ENCODE data around the gene TP53INP2.
"Not testable (repeated sequence)": the region's sequence is repeated elsewhere in the genome, so short reads cannot be mapped to it uniquely, and the experiment has no call there.

TP53INP2 gene

DNA sequence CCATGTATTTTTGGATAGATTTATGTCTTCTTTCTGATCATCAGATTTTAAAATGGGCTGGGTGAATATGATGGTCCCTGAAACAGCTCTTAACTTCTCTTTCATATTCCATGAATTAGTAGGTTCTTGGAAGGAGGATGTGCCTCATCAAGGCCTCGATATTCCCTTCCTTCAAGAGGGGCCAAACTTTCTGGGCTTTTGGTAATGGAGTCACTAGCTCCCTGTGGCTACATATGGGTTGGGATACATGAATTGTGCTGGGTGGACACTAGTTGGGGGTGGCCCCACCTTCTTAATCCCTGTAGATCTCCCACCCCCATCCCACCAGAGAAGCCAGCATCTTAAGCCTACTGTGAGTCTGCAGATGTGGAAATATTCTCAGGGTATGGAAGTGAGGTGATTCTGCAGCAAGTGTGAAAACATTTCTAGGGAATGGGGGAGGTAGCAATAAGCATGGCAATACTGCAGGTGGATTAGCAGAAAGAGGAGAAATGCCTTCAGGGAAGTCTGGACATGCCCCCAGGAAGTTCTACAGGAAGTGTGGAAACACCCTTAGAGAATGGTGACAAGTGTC, 2.2 kb downstream of the TP53INP2 start:
- DNase-seq: no peak

DNA sequence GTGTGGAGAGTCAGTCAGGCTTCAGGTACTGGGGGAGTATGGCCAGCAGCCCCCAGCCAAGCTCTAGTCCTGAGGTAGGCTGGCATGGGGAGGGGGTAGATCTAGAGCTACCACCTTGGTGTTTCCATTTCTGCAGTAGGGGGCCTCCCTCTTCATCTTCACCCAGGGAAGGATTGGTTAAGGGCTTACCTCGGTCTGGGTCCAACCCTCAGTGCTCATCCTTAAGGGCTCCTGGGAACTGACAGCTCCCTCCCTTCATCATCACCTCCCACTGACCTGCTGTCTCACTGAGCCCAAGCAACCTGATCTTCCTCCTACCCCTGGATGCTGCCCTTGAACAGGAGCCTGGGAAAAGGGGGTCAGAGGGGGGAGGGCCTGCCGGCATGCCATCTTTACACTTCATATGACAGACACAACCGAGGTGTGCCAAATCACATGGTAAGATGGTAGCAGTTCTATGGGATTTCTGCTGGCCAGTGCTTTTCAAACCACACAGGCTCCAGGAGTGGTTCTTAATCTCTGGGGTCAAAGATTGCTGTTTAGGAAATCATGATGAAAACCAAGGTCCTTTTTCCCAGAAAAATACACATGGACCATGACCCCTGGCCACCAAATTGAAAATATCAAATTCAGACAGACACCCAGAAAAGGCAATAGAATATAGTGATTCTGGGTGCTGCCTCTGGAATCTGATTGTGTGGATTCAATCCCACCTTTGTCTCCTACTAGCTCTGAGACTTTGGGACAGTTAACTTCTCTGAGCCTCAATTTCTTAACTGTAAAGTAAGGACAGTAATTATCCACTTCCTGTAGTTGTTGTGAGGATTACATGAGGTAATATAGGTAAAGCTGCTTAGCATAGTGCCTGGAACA, 3.0 kb downstream of the TP53INP2 start:
- DNase-seq: no peak

DNA sequence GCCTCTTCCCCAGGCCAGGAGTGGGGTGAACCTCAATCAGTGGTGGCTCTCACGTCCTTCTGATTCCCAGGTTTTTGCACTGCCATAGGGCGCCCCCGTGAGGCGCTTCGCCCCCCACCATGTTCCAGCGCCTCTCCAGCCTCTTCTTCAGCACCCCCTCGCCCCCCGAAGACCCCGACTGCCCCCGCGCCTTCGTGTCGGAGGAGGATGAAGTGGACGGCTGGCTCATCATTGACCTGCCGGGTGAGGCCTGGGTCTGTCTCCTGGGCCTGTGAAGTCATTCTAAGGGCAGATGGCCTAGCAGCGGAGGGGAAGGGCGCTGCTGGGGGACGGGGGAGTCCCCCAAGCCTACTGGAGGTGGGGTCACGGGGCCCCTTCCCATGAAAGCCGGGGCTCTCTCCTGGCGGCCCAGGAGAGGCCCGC, 4.5 kb downstream of the TP53INP2 start:
- peak; percentile 42 for DNase-seq

DNA sequence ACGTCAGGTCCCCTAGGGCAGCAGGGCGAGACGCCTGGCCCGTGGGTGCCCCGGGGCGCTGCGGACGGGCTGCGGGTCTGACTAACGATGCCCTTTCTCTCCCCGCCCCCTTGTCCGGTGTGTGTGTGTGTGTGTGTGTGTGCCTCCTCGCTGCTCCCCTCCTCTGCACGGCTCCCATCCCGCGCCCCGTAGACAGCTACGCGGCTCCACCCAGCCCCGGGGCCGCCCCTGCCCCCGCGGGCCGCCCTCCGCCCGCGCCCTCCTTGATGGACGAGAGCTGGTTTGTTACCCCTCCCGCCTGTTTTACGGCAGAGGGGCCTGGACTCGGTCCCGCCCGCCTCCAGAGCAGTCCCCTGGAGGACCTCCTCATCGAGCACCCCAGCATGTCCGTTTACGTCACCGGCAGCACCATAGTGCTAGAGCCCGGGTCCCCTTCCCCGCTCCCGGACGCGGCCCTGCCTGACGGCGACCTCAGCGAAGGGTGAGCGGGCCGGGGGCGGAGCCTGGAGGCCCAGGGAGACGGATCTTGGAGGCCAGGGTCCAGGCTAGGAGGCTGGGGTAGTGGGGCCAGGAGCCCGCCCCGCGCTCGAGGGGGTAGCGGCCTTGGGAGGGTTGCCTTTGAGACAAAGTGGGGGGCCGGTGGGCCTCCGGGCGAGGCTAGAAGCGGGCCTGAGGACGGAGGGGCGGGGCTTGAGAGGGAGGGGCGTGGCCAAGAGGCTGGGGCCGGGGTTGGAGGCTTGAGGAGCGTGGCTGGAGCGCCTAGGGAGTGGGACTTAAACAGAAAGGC, 5.1 kb downstream of the TP53INP2 start:
- peak; percentile 85 for DNase-seq

DNA sequence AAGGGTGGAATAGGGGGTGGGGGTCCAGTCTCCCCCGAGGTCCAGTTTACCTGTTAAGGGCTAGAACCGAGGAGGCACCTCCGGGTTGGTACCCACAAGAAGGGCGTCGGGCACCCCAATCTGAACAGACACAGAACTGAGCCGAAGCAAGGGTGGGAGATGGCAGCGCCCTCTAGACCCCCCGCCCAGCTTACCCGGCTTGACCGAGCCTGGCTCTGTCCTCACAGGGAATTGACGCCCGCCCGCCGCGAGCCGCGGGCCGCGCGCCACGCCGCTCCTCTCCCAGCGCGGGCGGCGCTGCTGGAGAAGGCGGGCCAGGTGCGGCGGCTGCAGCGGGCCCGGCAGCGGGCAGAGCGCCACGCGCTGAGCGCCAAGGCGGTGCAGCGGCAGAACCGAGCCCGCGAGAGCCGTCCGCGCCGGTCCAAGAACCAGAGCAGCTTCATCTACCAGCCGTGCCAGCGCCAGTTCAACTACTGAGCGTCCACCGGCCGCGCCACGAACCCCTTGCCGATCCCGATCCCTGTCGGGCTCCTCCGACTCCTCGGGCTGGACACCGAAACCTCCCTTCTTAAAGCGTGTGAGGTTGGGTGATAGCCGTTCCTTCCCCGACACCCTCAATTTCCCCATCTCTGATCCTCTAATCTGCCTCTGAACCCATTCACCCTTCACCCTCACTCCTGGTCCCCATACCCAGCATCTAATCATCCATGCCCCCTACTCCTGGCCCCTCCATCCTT, 5.9 kb downstream of the TP53INP2 start:
- DNase-seq: no peak

DNA sequence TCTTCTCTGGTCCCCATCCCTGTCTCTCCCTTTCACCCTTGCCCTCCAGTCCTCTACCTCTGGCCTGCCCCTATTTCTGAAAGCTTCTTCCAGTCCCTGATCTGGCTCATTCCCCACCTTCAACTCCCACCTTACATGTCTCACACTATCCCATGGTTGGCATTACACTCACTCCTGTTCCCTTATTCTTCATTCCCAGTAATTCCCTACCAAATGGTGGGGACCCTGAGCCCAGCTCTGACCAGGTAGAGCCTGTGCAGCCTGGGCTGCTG, 6.4 kb downstream of the TP53INP2 start:
- no peak for DNase-seq

DNA sequence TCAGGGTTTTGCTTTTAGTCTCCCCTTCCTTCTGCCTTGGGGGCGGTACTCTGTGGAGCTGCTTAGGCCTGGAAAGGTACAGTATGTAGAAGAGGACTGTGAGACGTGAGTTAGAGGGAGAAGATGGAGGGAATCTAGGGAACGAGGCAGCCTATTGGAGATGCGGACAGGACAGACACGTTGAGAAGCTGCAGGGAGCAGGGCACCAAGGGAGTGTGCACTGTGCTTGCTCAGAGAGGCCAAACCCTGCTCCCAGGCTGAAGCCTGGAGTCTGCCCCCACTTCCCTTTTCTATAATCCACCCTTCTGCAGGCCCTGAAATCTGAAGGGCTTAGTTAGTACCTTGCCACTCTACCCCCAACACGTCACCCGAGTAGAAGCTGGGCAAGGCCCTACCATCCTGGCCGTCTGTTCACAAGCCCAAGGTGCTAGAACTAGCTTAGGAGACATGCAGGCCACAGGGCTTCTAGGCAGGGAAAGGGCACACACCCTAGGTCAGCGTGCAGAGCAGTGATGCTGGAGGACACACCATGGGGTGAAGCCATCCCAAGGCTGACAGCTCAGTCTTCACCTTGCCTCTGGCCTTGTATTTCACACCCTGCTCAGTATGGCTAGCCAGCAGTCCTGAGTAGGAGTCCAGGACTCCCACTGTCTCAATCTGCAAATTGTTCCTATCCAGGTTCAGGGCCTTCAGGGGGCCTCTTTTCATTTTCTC, 6.9 kb downstream of the TP53INP2 start:
- DNase-seq: no peak

DNA sequence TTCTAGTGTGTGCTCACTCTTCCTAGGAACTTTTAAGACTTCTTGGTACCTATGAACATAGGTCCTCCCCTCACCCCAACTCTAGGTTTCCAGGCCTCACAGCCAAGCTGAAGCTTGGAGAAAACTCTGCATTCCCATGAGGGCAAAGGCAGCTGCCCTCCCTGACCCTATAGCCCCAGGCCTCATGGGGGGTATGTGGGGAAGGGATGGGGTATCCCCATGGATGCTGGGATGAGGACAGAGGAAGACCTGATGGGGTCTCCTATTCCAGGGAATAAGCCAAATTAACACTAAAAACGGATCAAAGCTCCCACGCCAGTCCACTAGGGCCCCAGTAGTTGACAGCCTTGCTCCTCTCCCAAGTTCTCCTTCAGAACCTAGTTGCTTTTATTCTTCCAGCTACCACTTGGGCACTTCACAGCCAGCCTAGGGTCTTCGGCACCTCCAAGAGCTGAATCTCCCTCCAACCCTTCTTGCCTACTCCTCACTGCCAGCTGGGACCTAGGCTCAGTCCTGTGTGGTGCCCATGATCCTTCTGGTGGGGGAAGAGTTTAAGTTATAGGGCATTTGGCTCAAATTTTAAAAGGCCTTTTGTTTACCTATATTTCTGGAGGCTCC, 7.8 kb downstream of the TP53INP2 start:
- DNase-seq: no peak

DNA sequence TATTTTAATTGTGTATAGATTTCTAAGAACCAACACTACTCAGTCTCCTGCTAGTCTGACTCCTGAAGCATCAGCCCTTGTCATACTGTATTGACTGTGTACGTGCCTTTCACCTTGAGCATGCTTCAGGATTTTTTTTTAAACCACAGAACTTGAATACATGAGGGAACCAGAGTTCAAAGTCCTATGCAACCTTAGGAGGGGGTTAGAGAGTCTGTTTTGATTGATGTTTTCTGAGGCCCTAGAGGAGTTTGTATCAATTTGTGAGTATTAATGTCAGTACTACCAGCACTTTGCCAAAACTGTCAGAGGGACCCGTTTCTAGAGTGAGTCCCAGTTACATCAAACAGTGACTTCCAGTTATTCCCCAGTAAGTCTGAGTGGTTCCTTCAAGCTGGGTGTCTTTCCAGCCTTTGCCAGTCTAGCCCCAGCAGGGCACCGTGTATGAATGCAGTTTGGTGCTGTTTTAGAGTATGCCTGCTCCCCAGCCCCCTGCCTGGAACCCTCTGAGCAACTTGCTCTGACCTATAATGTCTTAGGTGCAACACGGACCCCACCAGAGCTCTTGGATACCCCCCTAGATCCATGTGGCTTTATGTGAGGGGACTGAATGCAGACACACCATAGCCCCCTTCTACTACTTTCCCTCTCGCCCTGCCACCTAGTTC, 8.5 kb downstream of the TP53INP2 start:
- no peak for DNase-seq

DNA sequence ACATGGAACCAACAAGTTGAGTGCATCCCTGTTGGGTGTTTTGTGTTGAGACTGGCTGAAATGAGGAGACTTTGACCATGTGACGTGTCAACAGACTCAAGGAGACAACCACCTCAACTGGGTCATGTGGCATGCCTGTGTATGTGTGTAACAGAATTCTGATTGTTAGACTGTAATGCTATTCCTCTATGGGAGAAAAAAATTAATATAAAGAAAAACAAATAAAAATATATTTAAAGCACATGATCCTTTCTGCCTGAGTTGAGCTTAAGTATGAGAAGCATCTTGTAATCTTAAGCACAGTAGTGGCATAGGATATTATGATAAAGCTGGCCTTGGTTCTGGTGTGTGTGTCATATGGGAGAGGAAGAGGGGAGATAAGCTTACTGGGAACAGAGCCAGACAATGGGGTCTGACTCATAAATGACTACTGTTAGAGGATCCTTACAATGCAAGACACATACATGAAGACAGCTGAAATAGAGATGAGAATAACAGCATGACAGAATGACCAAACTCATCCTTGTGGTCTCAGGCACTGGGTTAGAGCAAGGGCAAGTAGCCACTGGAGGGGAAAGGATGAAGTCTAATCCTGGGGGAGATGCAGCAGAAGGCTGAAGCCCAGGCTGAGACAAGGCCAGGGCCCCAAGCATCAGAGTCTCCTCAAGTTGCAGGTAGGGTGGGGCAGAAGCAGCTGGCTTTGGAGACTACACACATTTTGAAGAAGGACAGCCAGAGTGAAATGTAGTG, 9.2 kb downstream of the TP53INP2 start:
- peak; percentile 8 for DNase-seq

DNA sequence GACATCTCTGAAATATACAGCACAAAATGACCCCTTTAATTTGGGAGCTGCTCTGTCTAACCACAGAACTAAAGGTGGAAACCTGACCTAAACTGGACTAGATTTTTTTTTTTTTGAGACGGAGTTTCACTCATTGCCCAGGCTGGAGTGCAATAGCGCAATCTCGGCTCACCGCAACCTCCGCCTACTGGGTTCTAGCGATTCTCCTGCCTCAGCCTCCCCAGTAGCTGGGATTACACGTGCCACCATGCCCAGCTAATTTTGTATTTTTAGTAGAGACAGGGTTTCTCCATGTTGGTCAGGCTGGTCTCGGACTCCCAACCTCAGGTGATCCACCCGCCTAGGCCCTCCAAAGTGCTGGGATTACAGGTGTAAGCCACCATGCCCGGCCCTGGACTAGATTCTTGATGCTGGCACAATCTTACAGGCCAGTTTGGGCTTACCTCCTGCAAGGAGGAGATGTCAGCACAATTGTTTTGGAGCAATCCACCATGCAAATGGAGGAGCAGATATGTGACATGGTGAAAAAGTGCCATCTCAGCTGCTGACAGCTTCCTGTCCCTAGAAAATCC, 9.9 kb downstream of the TP53INP2 start:
- DNase-seq: not testable (repeated sequence)

DNA sequence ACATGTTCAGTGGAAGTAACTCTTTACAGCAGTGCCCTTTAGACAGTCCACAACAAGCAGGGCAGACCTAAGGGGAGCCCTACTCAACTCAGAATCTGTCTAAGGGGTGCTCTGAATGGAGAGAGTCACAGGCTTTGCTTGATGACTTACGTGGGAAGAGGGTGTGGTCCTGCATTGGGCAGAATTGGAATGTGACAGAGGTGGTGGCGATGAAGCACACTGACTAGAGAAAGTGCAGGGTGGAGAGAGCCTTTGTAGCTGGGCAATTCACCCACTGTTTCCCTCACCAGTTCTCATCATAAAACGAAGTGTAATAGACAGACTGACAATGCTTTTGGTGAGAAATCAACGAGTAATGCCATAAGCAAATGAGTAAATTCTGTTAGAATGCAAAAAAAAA, 11.2 kb downstream of the TP53INP2 start:
- no peak for DNase-seq

DNA sequence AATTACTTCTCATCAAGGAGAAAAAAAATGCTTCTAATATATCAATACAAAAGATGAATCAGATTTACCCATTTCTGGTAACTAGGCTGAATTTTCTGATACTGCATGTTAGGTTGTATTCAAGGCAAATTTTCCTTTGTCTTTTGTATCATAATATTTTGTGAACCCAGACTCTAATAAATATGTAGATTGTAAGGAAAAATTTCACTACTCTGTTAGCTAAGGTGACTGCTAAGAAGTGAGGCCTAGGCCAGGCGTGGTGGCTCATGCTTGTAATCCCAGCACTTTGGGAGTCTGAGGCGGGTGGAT, 12.7 kb downstream of the TP53INP2 start:
- DNase-seq: no peak

DNA sequence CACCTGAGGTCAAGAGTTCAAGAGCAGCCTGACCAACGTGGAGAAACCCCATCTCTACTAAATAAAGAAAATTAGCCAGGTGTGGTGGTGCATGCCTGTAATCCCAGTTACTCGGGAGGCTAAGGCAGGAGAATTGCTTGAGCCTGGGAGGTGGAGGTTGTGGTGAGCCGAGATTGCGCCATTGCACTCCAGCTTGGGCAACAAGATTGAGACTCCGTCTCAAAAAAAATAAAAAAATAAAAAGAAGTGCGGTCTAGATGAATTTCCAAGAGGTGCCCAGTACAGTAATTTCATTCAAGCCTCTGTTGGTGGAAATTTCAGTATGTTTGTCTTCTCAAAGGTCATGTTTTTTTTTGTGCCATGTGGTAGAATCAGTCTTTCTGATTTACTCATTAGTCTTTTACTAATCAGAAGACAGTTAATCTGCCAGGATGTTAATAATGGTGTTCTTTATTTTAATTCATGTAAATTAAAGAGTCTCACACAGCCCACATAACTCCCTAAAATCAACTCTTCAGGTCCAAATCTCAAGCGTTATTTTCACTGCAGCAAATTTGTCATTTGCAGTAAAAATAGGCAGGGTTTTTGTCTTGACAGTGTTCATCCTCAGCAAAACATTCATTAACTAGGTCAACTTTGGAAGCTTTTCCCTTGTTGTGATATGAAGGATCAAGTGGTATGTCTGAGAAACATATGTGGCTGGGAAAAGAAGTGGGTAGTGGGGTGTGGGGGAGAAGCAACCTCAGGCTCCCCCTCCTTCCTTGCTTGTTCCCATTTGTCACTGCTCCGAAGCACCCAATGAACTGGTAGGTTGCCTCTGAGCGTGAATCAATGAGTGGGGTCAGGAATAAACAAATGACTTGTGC, 13.3 kb downstream of the TP53INP2 start:
- no peak for DNase-seq

DNA sequence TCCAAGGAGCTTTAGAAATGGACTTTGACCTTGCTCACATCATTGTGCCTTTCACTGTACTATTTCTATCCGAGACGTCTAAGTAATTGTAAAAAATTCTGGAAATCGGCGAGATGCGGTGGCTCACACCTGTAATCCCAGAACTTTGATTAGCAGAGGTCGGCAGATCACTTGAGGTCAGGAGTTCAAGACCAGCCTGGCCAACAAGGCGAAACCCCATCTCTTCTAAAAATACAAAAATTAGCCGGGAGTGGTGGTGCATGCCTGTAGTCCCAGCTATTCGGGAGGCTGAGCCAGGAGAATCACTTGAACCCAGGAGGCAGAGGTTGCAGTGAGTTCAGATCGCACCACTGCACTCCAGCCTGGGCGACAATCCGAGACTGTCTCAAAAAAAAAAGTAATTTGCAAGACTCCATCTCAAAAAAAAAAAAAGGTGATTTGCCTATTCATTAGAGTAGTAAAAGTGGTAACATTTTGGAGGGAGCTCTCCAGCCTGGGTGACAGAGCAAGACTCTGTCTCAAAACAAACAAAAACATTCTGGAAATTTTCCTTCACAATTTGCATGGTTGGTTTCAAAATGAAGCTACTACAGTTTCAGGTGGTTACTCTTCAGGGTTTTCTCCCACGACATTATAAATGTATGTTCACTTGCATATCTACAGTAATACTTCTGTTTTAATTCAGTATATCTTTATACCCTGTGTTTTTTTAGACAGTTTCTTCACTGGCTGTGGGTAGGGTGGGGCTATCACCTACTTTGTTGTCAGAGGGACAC, 15.3 kb downstream of the TP53INP2 start:
- DNase-seq: not testable (repeated sequence)

DNA sequence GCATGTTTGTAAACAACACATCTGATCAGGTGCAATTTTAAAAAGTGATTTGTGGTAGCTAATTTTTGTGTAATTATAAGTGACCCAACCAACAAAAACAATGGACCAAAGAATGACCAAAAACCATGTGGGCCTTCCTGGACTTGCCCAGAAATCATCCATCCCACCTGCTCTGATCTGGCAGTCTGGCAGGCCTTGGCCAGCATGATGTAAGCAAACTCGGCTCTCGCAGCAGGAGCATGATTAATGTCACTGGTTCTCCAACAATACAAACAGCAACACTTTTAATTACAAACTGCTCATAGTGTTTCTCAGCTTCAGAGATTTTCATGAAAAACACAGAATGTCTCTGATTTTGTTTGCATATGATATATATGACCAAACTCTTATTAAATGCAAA, 16.1 kb downstream of the TP53INP2 start:
- no peak for DNase-seq

DNA sequence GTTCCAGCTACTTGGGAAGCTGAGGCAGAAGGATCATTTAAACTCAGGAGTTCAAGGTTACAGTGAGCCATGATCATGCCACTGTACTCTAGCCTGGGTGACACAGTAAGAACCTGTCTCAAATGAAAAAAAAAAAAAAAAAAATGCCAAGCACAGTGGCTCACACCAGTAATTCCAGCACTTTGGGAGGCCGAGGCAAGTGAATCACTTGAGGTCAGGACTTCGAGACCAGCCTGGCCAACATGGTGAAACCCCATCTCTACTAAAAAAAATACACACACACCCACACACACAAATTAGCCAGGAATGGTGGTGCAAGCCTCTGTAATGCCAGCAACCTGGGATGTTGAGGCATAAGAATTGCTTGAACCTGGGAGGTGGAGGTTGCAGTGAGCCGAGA, 18.4 kb downstream of the TP53INP2 start:
- DNase-seq: not testable (repeated sequence)

DNA sequence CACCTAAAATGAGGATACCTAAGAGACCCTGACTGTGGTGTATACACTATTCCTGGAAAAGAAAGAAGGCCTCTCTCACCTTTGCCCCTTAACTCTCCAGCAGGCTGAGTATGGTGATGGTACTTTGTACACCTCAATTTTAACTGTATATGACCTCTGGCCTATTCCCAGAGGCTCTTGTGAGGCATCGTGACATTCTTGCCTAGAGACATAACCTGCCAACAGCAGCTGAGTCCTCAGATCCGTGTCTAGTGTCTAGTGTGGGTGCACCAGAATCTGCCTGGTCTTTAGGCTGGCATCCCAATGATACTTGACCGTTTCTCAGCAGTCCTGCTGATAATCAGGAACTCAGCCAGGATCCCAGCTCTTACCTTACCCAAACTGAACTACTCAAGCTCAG, 20.0 kb downstream of the TP53INP2 start:
- no peak for DNase-seq

DNA sequence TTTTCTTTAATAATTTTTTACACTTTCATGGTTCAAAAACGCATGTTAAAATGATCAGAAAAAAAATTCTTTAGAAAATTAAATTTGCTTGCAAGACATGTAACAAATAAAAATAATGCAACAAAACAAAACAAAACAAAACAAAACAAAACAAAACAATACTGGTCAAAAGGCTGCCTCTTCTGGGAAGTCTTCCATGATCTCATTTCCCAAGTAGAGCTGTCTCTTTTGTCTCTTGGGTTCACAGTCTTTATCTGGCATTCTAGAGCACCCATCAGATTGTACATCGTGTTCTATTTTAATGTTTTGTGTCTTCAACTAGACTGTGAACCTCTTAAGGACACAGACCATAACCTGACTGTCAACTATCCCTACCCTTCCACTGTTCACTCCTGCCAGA, 25.3 kb downstream of the TP53INP2 start:
- no peak for DNase-seq

Measured in stimulated activated CD4-positive, alpha-beta T cell treated with anti-CD3 and anti-CD28 coated beads, Interleukin-1b, Interleukin-23, amount 100 ng/mL, for 48 hours (primary cell).